Daoy (cell line): ENCODE measurements around the gene ZNF556. TPM values are rescaled to one million over a fixed set of nuclear protein-coding genes. Genes with fewer than 3 reads are reported as not detected.

Source experiments
- DNase-seq: peaks from one replicate; pipeline ENCODE4 v3.0.0-alpha.2; 2015; ENCODE audit warnings: low read depth
- total RNA-seq: library from RNA; depleted of rRNA; stranded (reverse); fragments of >200 nt; shearing (Covaris generic); gene quantifications from 2 replicates; pipeline ENCODE4 v1.2.3, GENCODE V29; 2014; rRNA removed

The ZNF556 gene
- total RNA-seq, 1 experiment from 2014 or later: under 0.01 TPM

GRCh38 chr19:2905918-2906519 is 38.9 kb downstream of the ZNF556 start:
- no peak for DNase-seq

GRCh38 chr19:2906631-2907195 is 39.6 kb downstream of the ZNF556 start:
- no peak for DNase-seq

GRCh38 chr19:2912306-2912705 is 45.2 kb downstream of the ZNF556 start:
- no peak for DNase-seq

GRCh38 chr19:2917275-2918184 is 50.4 kb downstream of the ZNF556 start:
- no peak for DNase-seq

GRCh38 chr19:2922987-2923386 is 55.9 kb downstream of the ZNF556 start:
- no peak for DNase-seq

GRCh38 chr19:2923510-2923909 is 56.4 kb downstream of the ZNF556 start:
- DNase-seq: no peak

- DNase-seq: no peak
Observed at GRCh38 chr19:2926341-2927031, 59.4 kb downstream of the ZNF556 start.

GRCh38 chr19:2927032-2927430 is 59.9 kb downstream of the ZNF556 start:
- no peak for DNase-seq

Other genes with a start within 250 kb of the ZNF556 start
- 0.23 and 0.33 TPM in 2 replicates for gene GNG7, start 164.6 kb upstream of the ZNF556 start, total RNA-seq
- 0.63 and 1.5 TPM in 2 replicates for gene DIRAS1, start 146.0 kb upstream of the ZNF556 start, total RNA-seq
- gene SLC39A3, start 127.3 kb upstream of the ZNF556 start, total RNA-seq: 41.4 and 49.7 TPM in 2 replicates
- gene SGTA, start 84.1 kb upstream of the ZNF556 start, total RNA-seq: 81.5 and 91.2 TPM in 2 replicates
- 240 and 251 TPM in 2 replicates for gene THOP1, start 81.8 kb upstream of the ZNF556 start, total RNA-seq
- gene ZNF554, start 47.5 kb upstream of the ZNF556 start, total RNA-seq: 1.7 and 1.9 TPM in 2 replicates
- 3.4 and 4.3 TPM in 2 replicates for gene ZNF555, start 25.9 kb upstream of the ZNF556 start, total RNA-seq
- gene ZNF57, start 33.6 kb downstream of the ZNF556 start, total RNA-seq: 5.0 TPM in 2 replicates
- gene ZNF77, start 77.6 kb downstream of the ZNF556 start, total RNA-seq: 2.5 and 5.0 TPM in 2 replicates
- 0.69 and 12.3 TPM in 2 replicates for gene TLE6, start 110.2 kb downstream of the ZNF556 start, total RNA-seq
- gene TLE2, start 161.9 kb downstream of the ZNF556 start, total RNA-seq: 0.03 and 1.5 TPM in 2 replicates
- 147 and 186 TPM in 2 replicates for gene TLE5, start 195.2 kb downstream of the ZNF556 start, total RNA-seq
- 35.6 and 46.2 TPM in 2 replicates for gene GNA11, start 227.0 kb downstream of the ZNF556 start, total RNA-seq